HG03135 (cell line): ENCODE measurements around the gene MIAT.

Experiments
- ATAC-seq: cut with Tn5 transposase; IDR thresholded peaks from one replicate; pipeline ENCODE4 v1.9.1; 2021; ENCODE audit warnings: mild to moderate bottlenecking, moderate library complexity; ENCODE audit not compliant: unreplicated experiment

MIAT gene

DNA sequence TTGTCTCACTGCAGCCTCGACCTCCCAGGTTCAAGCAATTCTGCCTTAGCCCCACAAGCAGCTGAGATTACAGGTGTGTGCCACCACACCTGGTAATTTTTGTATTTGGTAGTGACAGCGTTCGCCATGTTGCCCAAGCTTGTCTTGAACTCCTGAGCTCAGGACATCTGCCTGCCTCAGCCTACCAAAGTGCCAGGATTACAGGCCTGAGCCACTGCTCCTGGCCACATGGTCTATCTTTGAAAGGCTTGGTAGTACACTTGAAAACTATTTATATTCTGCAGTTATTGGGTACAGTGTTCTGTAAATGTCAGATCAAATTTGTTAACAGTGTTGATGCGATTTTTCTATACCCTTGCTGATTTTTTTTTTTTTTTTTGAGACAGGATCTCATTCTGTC lies 26.1 kb upstream of the MIAT start:
- ATAC-seq: no peak

DNA sequence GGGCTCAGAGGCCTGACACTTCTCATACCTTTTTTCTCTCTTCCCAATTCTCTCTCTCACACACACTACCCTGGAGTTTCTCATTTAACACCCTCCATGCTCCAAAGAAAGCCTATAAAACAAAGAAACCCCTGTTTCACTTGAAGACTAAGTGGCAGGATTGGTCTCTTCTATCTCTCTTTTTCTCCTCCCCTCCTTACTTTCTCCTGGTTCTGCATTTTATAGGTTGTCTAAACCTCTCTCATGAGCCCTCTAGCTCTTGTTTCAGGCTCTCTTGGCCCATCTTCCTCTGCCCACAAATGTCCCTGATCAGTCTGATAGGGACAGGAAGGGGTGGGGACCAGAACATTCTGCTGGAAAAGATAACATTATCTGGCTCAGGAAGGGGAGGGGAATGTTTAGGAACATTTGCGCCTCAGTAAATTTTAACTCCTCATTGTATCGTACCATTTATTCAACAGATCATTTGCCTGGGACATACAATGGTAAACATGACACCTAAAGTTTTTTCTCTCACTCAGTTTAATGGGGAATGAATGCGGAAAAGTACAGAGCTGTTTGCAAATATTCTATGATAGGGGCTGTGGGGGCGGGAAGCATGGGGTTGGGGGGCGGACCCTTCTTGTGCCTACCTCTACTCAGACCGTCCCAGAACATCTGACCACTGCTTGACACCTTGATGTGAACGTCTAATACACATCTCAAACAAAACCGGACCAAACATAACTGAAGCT lies 24.8 kb upstream of the MIAT start:
- ATAC-seq: no peak

DNA sequence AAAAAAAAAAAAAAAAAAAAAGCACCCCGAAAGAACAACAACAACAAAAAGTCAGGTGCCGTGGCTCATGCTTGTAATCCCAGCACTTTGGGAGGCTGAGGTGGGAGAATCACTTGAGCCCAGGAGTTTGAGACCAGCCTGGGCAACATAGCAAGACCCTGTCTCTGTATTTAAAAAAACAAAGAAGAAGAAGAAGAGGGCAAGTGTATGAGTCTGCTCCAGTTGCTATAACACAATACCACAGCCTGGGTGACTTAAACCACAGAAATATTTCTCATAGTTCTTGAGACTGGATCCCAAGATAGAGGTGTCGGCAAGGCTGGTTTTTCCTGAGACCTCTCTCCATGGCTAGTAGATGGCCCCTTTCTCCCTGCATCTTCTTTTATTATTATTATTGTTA lies 23.2 kb upstream of the MIAT start:
- ATAC-seq: no peak

DNA sequence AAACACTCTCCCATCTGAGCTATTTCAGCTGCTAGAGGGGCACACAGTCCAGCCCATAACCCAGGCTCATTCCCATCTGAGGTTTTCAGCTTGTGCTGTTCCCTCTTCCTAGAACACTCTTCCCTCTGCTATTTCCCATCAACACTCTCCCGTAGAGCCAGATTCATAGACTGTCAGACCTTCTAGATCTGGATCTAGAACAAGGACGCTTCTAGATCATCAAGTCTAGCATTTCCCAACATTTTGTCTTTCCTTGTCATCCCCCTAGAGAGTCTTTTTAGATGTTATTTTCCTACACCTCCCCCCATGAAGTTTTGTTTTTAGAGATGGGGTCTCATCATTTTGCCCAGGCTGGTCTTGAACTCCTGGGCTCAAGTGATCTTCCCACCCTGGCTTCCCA lies 22.3 kb upstream of the MIAT start:
- no peak for ATAC-seq

DNA sequence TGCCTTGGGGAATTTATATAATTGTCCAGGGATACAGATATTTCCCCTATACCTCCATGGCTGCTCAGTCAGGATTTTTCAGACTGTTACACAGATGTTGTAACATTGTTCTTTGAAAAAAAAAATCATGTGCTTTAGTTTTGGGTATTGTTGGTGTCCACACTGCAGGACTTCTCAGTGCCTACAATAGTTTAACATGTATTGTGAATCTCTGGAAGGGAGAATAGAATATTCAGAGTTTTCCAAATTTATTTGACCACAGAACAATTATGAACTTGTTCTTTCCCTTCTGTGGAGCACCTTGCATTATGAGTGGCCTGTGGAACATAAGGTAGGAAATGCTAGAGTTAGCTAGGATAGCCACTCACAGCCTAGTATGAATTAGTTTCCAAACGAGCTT lies 21.1 kb upstream of the MIAT start:
- no peak for ATAC-seq

DNA sequence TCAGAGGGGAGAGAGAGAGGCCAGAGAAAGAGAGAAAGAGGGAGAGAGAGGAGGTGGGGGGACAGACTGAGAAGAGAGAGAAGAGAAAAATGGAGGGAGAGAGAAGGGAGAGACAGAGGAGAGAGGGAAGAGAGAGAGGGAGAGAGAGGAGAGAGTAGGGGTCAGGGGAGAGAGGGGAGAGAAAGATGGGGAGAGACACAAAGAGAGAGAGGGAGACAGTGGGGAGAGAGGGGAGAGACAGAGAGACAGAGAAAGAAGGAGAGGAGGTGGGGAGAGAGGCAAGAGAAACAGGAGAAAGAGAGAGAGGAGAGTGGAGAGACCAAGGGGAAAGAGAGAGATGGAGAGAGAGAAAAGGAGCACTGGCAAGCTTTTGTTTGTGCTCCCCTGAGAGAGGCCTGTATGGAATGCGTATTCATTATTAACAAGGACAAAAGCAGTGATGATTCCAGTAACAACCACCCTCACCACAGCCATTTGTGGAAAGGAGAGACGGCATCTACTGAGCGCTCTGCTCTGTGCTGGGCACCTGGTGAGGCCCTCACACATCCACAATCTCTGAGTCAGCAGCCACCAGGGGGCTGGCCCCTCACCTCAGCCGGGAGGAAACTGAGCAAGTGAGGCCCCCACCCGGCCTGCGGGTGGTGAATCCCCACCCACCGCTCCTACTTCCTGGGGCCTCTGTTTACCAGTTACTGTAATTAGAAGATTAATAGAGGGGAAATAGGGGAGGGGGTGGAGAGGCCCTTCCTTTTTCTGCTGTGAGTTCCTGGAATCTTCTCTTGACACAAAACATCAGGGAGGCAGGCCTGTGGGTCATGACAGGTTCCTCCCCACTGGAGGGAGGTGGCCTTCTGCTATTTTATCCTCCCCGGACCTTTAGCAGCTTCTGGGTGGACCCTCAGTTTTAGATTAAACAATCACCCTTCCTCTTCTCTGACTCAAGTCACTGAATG lies 14.6 kb upstream of the MIAT start:
- no peak for ATAC-seq

DNA sequence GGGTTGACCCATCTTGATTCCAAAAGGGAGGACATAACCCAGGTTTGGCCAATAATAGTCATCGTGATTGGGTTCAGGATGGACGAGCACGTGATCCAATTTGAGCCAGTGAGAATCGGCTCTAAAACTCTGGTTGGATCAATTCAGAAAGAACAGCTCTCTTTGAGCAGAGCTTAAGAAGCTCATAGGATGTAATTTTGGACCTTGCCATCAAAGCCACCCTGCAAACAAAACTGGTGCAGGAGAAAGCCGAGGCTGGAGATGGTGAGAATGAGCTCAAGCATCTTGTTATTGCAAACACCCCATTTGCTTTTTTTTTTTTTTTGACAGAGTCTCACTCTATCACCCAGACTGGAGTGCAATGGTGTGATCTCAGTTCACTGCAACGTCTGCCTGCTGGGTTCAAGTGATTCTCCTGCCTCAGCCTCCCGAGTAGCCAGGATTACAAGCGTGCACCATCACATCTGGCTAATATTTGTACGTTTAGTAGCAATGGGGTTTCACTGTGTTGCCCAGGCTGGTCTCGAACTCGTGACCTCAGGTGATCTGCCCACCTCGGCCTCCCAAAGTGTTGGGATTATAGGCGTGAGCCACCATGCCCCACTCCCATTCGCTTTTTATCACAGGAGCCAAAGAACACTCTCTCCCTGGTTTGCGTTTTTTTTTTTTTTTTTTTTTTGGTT lies 13.8 kb upstream of the MIAT start:
- no peak for ATAC-seq

DNA sequence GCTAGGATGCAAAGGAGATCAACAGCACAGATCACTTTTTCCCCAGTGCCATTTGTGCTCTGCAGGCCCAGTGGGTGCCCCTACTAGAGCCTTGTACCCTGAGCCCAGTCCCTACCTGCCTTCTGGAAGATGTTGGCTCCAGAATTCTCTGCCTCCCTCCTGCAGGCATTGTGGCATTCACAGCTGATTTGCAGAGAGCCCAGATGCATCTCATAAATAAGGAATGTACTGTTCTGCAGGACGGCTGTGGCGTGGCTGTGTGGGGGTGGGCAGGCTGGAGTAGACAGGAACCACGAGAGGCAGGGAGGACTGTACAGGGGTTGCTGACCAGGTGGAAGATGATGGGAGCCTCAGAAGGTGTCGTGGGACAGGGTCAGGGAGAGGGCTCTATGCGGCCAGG lies 11.2 kb upstream of the MIAT start:
- ATAC-seq: no peak

DNA sequence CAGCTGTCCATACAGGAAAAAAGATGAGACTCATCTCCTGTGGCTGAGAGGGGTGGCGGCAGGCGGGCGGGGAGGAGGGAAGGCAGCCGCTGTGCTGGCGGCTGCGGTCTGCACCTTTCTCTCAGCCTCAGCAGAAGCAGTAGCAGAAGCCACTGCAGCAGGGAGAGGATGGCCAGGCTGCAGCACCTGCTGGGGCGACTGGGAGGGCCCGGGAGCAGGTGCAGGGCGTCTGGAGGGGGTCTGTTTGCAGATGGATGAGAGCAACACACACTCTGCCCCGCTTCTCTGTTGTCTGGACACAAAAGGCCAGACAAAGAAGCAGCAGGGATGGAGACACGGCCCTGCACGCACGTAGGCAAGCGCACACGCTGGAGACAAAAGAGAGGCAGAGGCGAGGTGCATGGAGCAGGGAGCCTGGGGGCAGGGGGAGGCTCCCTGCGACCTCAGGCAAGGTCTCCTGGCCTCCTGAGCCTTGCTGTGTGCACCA lies 9.3 kb upstream of the MIAT start:
- ATAC-seq: no peak

DNA sequence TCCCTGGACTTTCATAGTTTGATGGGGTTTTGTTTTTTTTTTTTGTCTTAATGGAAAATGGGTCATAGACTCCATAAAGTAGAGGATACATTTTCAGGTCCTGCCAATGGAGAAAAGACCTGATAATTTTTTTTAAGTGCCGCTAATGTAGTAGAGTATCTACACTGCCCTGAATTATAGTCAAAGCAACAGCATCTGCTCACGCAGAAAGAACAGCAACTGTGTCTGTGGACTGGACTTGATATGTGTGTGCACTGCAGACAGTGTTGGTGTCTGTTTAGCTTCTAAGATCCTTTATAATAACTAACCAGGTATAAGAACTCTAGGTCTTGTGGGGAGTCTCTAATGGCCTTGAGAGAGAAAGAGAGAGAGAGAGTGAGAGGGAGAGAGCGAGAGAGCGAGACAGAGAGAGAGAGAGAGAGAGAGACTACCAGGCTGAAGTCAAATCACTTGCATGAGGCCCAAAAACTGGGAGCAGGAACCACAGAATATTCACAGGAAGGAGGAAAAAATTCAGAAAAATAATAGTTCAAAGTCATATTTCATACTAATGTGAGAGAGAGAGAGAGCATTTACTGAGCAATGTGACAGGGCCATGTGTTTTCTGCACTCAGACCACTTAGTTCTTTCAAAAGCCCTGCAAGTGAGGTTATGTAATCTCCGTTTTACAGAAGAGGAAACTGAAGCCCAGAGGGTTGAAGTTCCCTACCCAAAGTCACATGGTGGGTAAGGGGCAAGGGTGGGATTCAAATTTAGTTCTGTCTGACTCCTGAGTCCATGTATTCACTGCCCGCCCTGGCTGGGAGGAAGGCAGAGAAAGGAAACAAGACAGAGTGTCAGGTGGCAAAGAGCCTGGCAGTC lies 8.6 kb upstream of the MIAT start:
- no peak for ATAC-seq

DNA sequence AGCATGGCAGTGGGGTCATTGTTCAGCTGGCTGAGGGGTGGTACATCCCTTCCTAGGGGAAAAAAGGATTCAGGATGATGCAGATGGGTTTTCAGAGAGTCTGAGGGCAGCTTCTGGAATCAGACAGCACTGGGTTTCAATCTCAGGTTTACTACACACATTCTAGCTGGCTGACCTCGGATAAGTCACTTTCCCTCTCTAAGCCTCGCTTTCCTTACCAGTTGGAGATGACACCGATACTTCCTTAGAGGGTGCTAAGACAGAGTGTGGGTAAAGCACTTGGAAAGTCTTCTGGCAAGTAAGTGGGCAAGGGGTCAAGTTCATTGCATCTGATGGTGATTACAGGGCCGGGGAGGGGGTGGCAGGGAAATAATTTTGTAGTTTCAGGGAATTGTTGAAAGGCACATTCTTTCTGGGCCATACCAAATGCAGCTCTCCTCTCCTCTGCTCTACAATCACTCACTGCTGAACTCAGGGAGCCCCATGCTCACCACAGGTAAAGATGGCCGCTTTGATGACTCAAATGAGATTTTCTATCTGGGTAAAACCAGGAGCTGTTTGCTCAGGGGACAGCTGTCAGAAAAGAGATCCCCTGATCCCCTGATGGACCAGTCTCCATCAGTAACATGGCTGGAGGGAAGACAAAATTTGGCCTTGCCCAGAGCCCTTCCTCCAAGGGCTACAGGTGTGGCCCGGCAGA lies 6.5 kb upstream of the MIAT start:
- no peak for ATAC-seq

DNA sequence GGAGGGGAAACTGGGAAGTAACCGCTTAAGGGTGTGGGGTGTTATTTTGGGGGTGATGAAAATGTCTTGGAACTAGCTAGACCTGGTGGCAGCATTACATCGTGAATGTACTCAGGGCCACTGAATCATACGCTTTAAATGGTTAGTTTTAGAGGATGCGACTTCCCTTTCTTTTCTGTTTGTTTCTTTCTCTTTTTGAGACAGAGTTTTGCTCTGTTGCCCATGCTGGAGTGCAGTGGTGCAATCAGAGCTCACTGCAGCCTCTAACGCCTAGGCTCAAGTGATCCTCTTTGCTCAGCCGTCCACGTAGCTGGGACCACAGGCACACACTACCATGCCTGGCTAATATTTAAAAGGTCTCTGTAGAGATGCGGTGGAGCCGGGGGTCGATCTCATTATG lies 5.6 kb upstream of the MIAT start:
- ATAC-seq: no peak

DNA sequence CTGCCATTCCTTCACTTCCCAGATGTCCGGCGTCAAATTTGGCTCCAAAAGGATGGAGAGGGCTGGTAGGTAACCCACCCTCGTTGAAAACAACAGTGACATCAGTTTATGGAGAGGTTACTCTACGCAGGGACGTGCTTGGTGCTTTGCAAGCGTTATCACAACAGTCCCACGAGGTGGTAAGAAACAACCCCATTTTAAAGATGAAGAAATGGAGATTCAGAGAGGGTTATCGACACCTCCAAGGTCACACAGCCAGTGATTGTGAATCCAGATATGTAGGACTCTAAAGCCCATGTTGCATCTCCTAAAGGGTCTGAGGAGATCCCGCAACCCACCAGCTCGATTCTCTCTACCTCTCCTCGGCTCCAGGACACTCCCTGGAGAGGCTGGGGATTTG lies 773 bp downstream of the MIAT start:
- ATAC-seq: no peak

DNA sequence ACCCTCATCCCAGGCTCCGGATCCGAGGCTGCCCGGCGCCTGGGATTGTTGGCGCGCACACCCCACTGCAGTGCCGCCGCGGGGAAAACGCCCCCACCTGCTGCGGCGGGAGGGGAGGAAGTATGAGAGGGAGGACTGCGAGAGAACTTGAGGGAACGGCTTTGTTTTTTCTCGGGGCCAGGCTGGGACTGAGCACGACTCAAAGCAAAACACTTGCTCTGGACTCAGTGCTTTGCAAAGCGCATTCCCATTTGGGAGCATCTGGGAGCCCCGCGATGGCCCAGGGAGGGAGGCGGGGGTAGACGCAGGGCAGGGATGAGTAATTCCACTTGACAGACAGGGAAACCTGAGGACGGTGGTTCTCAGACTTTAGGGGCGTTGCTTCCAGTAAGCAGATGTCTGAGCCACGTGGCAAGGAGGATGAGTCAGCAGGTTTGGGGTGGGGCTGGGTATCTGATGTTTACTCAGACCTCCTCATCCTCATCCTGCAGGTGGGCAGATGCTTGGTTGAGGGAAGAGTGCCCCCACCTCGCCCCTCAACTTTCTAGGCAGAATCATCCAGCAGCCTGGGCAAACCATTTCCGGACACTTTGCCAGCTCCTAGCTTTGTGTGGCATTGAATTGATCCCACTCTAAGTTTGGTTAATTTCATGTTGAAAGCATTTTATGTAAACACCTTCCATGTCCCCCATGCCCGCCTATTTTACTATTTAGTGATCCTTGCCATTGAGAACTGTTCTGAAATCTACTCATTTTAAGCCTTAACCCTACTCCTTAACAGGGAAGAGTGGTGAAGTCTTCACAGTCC lies 1.5 kb downstream of the MIAT start:
- ATAC-seq: peak; percentile 63

DNA sequence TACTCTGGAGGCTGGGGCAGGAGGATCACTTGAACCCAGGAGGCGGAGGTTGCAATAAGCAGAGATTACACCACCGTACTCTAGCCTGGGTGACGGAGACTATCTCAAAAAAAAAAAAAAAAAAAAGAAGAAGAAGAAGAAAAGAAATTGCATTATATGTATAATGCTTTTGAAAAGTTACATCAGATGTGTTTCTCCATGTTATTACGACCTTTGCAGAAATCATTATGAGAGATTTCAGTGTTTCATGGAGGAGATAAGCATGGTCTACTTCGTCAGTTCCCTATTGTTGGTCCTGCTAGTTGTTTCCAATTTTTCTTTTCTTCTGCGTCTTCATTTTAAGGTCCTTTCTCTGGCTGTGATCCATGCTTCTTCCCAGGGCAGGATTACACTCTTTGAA lies 3.0 kb downstream of the MIAT start:
- ATAC-seq: no peak

DNA sequence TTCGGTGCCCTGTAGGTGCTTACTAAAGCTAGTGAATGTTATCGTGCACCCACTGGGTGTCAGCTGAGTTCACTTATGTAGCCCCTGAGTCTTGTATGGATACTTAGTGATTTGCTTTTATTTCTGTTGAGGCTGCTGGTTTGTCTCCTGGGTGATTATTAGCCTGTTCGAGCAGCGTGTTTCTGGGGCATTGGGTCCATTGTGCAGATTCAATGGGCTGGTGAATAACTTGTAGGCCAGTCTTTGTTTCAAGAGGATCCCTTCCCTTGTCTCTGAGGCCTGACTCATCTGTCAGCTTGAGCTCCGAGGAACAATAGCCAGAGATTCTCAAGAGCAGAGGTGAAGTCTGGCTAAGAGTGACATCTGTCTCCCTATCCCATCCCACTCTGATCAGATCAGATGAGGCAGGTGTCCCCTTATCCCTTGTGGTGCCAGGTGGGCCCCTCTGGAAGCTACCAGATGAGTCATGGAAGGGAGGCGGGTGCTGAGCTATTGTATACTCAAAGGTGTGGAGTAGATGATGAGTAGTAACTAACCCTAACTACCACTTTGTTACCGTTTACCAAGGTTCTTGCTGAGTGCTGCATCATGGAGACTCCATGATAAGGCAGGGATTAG lies 3.7 kb downstream of the MIAT start:
- ATAC-seq: no peak

DNA sequence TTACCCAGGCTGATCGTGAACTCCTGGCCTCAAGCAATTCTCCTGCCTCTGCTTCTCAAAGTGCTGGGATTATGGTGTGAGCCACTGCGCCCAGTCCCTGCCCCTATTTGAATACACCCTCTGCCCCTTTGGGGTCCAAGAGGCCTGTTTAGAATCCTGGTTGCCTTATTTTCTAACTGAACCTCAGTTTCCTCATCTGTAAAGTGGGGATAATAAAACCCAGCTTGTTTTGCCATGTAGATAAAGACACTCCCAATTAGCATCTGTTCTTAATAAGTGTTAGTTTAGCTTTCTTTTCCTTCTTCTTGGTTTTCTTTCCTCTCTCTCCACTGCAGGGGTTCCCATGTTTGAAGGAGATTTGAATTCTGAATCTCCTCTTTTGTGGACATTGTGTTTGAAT lies 4.8 kb downstream of the MIAT start:
- no peak for ATAC-seq

DNA sequence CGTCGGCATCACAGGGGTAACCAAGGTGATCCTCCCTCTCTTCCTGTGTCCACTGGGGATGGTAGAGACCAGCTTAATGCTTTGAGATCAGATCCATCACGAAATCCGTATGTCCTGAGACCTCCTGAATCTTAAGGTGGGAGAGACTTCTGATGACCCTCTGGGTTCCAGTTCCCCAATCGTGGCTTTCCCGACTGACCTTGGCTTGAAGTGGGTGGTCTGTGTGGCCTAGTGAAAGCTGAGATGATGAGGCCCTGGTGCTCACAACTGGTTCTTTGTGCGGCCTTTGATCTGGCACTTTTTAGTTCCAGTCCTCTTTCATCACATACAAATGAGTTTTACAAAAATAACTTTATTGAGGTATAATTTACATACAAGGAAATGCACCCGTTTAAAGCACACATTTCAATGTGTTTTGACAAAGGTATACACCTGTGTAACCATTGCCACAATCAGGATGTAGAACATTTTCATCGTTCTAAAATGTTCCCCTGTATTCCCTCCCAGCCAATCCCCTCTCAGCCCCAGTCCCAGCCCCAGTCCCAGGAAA lies 6.1 kb downstream of the MIAT start:
- ATAC-seq: no peak
